GM23338 (cell line): ENCODE measurements around the gene TBCD.

Source experiments
- CTCF ChIP-seq, 2 experiments: fragments of 200-600 bp in 1 of 2; sonication (generic) in 1 of 2; conservative IDR thresholded peaks; 2 replicates each; pipeline versions ENCODE4 v1.5.1 to v1.6.1; 2016 to 2017; ENCODE audit warnings: antibody characterized with exemption in 2 of 2, low read depth in 2 of 2, mild to moderate bottlenecking in 2 of 2, moderate library complexity in 1 of 2
- EZH2 ChIP-seq: fragments of 200-600 bp; sonication (generic); IDR thresholded peaks from one replicate; pipeline ENCODE4 v1.8.0; 2017; ENCODE audit warnings: antibody characterized with exemption, mild to moderate bottlenecking, low read depth; ENCODE audit not compliant: unreplicated experiment
- EZH2phosphoT487 ChIP-seq: fragments of 200-600 bp; sonication (generic); IDR thresholded peaks from one replicate; pipeline ENCODE4 v1.8.1; 2018; ENCODE audit warnings: antibody characterized with exemption; ENCODE audit not compliant: unreplicated experiment
- JUNB ChIP-seq: IDR thresholded peaks from one replicate; pipeline ENCODE4 v1.6.1; 2016; ENCODE audit warnings: antibody characterized with exemption; ENCODE audit not compliant: unreplicated experiment
- REST ChIP-seq: IDR thresholded peaks from one replicate; pipeline ENCODE4 v1.6.1; 2018; ENCODE audit warnings: antibody characterized with exemption; ENCODE audit not compliant: unreplicated experiment
- STAT1 ChIP-seq: IDR thresholded peaks from one replicate; pipeline ENCODE4 v1.6.1; 2016; ENCODE audit warnings: antibody characterized with exemption; ENCODE audit not compliant: unreplicated experiment
- ZNF462 ChIP-seq: fragments of 250-450 bp; sonication (Bioruptor Pico); IDR thresholded peaks from 2 replicates; pipeline ENCODE4 v1.5.0; 2020; ENCODE audit warnings: mild to moderate bottlenecking, moderate library complexity

DNA sequence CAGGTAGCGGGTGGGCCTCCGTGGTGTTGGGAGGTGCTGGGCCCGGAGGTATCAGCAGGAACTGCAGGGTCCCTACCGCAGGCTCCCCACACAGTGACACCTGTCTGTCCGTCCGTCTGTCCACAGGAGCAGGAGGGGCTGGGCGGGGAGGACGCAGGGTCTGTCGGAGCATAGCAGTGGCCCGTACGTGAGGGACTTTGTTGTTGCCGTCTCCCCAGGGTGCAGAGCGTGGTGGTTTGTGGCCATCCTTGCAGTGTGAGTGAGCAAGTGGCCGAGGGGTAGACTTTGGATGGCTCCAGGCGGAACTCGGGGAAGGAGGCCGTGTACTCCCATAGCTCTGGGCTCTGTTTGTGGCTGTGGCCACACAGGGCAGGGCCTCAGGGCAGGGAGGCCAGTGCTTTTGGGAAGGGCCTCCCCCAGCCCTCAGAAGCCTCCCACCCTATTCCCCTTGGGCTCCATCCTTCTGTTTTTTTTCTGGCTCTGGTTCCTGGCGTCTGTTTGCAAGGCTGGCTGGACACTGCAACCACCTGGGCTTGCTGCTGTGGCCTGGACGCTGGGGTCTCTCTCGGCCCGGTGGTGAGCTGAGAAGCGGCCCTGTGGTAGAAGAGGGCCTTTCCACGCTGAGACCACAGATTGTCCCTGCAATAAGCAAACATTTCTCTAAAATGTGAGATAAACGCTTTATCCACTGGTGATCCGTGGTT is 128.9 kb downstream of the TBCD start:
- TF ChIP-seq CTCF (conservative IDR thresholded peaks at IDR 0.05; ENCODE audit: low read depth in 2 of 2) (no peak), REST (no peak), ZNF462 (CRISPR knock-in tag) (no peak), EZH2 (no peak), STAT1 (no peak), EZH2phosphoT487 (no peak), JUNB (no peak)
